Measurements from ENCODE around the gene WRAP53.

Gene WRAP53

GRCh38 chr17:7697828-7698588 lies 9.7 kb downstream of the WRAP53 start:
- Histone ChIP-seq H3K9me3 (replicated peaks; ENCODE audit: insufficient read depth, low read length) (no peaks in the 10 kb centered on the region), H3K4me3 (ENCODE audit: low read length) (no peak overlapping the region), H3K27ac (ENCODE audit: low read length) (no peak overlapping the region), H3K9ac (ENCODE audit: low read length) (no peak overlapping the region), H2AFZ (ENCODE audit: low read length) (no peak overlapping the region), H3F3A (ENCODE audit: insufficient read depth, low read length) (no peaks in the 10 kb centered on the region), H3K79me2 (ENCODE audit: low read length) (no peaks in the 10 kb centered on the region), H4K20me1 (ENCODE audit: insufficient read depth, low read length) (no peaks in the 10 kb centered on the region), H3K4me2 (ENCODE audit: low read depth, low read length) (no peak overlapping the region), H3K9me2 (replicated peaks; ENCODE audit: insufficient read depth, low read length) (no peaks in the 10 kb centered on the region), H3K36me3 (replicated peaks; ENCODE audit: insufficient read depth, low read length) (no peaks in the 10 kb centered on the region), H3K27me3 (replicated peaks; ENCODE audit: insufficient read depth, low read length) (no peaks in the 10 kb centered on the region), H3K4me1 (ENCODE audit: low read length) (no peaks in the 10 kb centered on the region)
- TF ChIP-seq EZH2 (optimal IDR thresholded peaks at IDR 0.05; ENCODE audit: low read depth, low read length): no peak
- TF ChIP-seq EZH2phosphoT487 (IDR thresholded peaks at IDR 0.05; ENCODE audit: low read length): no peak
- no peak for TF ChIP-seq CTCF (IDR thresholded peaks at IDR 0.05; ENCODE audit: low read length)
- no peak for DNase-seq

- no peak overlapping the region for H2AFZ ChIP-seq (ENCODE audit: low read length)
- no peak overlapping the region for H3K4me3 ChIP-seq (ENCODE audit: low read length)
- no peaks in the 10 kb centered on the region for H3K9me3 ChIP-seq (replicated peaks; ENCODE audit: insufficient read depth, low read length)
- no peak for DNase-seq
- H4K20me1 ChIP-seq (ENCODE audit: insufficient read depth, low read length): no peaks in the 10 kb centered on the region
- TF ChIP-seq CTCF (IDR thresholded peaks at IDR 0.05; ENCODE audit: low read length): no peak
- TF ChIP-seq EZH2phosphoT487 (IDR thresholded peaks at IDR 0.05; ENCODE audit: low read length): no peak
- TF ChIP-seq EZH2 (optimal IDR thresholded peaks at IDR 0.05; ENCODE audit: low read depth, low read length): no peak
- H3K27me3 ChIP-seq (replicated peaks; ENCODE audit: insufficient read depth, low read length): peaks cover 15% of the 10 kb centered on the region
- H3F3A ChIP-seq (ENCODE audit: insufficient read depth, low read length): no peaks in the 10 kb centered on the region
- H3K4me2 ChIP-seq (ENCODE audit: low read depth, low read length): no peak overlapping the region
- H3K4me1 ChIP-seq (ENCODE audit: low read length): no peaks in the 10 kb centered on the region
- no peaks in the 10 kb centered on the region for H3K36me3 ChIP-seq (replicated peaks; ENCODE audit: insufficient read depth, low read length)
- no peaks in the 10 kb centered on the region for H3K79me2 ChIP-seq (ENCODE audit: low read length)
- no peaks in the 10 kb centered on the region for H3K9me2 ChIP-seq (replicated peaks; ENCODE audit: insufficient read depth, low read length)
- no peak overlapping the region for H3K27ac ChIP-seq (ENCODE audit: low read length)
- no peak overlapping the region for H3K9ac ChIP-seq (ENCODE audit: low read length)
These were observed 12.2 kb downstream of the WRAP53 start for GRCh38 chr17:7700510-7700909.

GRCh38 chr17:7701681-7702080 lies 13.4 kb downstream of the WRAP53 start:
- DNase-seq: no peak
- H3K9ac ChIP-seq (ENCODE audit: low read length): no peak overlapping the region
- H3K36me3 ChIP-seq (replicated peaks; ENCODE audit: insufficient read depth, low read length): no peaks in the 10 kb centered on the region
- no peaks in the 10 kb centered on the region for H3K9me3 ChIP-seq (replicated peaks; ENCODE audit: insufficient read depth, low read length)
- H3K4me1 ChIP-seq (ENCODE audit: low read length): no peaks in the 10 kb centered on the region
- H3K27ac ChIP-seq (ENCODE audit: low read length): no peak overlapping the region
- peaks cover 27% of the 10 kb centered on the region for H3K27me3 ChIP-seq (replicated peaks; ENCODE audit: insufficient read depth, low read length)
- no peak overlapping the region for H2AFZ ChIP-seq (ENCODE audit: low read length)
- no peaks in the 10 kb centered on the region for H4K20me1 ChIP-seq (ENCODE audit: insufficient read depth, low read length)
- H3F3A ChIP-seq (ENCODE audit: insufficient read depth, low read length): no peaks in the 10 kb centered on the region
- no peaks in the 10 kb centered on the region for H3K79me2 ChIP-seq (ENCODE audit: low read length)
- H3K4me2 ChIP-seq (ENCODE audit: low read depth, low read length): no peak overlapping the region
- TF ChIP-seq EZH2 (optimal IDR thresholded peaks at IDR 0.05; ENCODE audit: low read depth, low read length) (no peak), EZH2phosphoT487 (IDR thresholded peaks at IDR 0.05; ENCODE audit: low read length) (no peak), CTCF (IDR thresholded peaks at IDR 0.05; ENCODE audit: low read length) (no peak)
- H3K9me2 ChIP-seq (replicated peaks; ENCODE audit: insufficient read depth, low read length): no peaks in the 10 kb centered on the region
- H3K4me3 ChIP-seq (ENCODE audit: low read length): no peak overlapping the region

Data from MM.1S (cell line).